Measurements from ENCODE around the gene ARHGAP24. TPM values are rescaled to one million over a fixed set of nuclear protein-coding genes. Genes with fewer than 3 reads are reported as not detected.
A peak's percentile ranks its signal among the peaks of the same experiment; 100 is the strongest.

ARHGAP24 gene
- 24.5 and 35.7 TPM in 2 replicates for total RNA-seq (2014; rRNA removed)
- 14.6 TPM for polyA plus RNA-seq (2012)

DNA sequence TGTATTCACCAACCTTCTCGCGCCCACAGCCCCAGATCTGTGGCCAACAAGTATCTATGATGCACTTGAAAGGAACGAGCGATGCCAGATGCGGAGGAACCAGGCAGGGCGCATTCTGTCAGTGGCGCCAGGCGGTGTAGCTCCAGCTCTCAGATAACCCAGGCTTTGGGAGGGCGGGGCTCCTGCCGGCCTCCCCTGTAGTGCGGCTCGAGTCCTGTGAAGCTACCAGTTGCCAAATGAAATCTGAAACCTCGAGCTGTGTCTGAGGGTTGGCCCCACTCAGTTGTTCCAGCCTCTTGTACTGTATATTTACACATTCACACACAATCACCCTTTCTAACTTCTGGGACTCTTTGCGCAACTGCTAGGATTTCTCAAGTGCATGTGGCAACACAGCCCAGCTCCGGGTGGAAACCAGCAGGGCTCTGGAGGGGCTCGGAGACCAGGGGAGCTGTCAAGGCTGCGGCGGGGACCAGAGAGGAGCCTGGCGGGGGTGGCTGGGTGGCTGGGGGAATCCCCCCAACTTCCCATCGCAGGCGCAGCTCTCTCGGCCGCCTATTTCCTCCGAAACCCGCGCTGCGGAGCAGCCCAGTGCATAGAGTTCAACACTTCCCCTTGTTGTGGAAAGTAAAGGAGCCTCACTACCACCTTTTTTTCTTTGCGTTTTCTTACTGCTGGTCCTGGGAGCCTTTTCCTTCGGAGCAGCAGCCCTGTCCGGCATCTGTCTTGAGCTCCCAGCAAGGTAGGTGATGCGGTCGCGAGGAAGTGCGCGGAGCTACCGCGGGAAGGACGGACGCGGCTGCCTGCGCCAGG lies at the start of gene ARHGAP24:
ARHGAP24 (plus strand) TSS at position 333 of the 813 bp plus-strand sequence.
- peak; percentile 99 for DNase-seq (ENCODE audit: low read depth)

DNA sequence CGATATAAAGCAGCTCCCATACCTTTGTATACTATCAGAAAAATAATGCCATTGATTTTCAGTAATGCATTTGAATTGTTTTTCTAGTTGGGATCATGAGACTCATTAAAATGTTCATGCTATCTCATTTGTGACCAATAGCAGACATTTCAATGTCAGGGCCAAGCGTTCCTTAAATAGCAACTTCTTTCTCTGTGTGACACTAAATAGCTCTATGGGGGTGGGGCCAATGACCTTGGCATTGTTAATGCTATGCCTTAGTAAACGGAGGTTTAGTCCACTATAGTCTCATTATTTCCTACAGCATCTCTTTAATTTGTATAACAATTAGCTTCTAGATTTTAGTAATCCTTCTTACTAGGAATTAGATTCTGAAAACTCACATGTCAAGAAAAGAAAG lies 48.6 kb upstream of the ARHGAP24 start:
- DNase-seq (ENCODE audit: low read depth), result no peak

DNA sequence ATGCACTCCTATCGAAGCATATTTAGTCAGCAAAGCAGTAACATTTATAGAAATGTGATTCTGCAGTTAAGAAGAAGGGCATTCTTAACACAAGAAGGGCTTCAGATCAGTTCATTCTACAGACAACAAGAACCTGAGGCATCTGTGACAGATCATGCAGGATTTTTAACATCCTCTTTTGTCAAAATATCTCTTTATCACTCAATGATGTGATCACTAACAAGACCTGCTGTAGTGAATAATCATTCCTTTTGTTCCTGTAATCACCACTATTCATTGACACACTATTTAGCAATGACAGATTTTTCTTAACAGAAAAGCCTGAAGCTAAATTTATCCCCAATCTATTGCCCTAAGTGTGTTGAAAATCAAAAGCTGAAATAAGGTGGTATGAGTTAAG lies 47.8 kb upstream of the ARHGAP24 start:
- no peak for DNase-seq (ENCODE audit: low read depth)

DNA sequence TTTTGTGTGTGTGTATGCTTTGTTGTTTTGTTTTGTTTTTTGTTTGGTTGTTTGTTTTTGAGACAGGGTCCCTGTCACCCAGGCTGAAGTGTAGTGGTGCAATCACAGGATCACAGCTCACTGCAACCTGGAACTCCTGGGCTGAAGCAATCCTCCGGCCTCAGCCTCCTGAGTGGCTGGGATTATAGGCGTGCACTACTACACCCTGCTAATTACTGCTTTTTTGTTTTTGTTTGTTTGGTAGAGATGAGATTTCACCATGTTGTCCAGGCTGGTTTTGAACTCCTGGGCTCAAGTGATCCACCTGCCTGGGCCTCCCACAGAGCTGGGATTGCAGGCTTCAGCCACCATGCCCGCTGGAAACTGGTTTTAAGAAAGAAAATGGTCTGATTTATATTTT lies 44.7 kb upstream of the ARHGAP24 start:
- no peak for DNase-seq (ENCODE audit: low read depth)

DNA sequence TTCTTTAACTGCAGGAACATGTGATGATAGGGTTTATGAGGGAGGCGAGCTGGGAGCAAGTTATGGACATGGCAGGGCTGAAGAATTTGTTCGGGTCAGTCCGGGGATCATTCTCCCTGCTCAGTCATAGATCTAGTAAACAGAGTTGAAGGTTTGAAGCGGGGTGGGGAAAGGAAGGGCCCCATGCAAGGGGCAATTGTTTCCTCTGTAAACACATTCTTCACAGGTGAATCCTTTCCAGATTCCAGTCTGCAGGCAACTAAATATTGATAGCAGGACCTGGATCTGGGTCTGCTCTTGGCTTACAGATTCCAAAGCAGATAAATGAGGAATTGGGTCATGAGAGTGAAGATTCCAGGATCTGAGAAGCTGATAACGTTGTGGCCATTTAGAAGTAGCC lies 44.3 kb upstream of the ARHGAP24 start:
- DNase-seq (ENCODE audit: low read depth), result no peak

DNA sequence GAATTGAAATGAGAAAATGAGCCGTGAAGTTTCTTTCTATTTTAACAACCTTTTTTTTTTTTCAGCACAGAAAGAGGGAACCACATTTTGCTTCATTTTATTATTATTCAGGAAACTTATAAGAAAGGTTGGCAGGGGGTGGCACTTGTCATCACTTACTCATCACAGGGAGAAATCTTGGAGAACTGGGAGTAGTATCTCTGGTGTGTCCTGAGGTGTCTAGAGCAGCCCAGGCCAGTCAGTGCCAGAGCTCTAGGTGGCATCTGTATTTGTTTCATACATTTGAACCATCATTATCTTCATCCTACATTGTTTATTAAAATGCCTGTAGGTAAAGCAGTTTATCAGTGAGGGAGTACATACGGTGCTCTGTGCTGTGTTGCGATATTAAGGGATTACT lies 43.8 kb upstream of the ARHGAP24 start:
- peak; percentile 12 for DNase-seq (ENCODE audit: low read depth)

DNA sequence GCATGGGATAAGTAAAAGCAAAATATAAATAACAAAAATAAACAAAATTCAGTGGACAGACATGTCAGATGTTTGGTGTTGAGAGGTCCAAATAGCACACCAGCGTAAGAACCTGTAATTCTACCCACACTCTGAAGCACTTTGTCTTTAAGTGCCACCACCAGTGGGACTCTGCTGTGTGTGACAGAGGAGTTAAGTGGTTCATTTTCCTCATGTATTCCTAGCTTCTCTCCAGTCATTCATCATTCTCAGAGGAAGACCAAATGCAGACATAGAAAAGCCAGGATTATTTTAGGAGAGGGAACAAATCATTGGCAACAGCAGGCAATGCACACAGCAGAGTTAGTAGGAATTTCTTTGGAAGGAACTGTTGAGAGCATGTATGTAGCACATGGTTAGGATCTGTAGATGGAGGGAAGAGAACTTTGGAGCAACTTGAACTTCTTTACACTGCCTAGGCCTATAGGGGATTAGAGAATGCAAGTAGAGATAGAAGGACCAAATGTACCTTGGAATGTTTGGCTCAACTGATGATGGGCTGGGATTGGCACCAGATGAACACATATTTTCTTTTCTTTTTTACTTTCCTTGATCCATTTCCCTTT lies 43.0 kb upstream of the ARHGAP24 start:
- no peak for DNase-seq (ENCODE audit: low read depth)

DNA sequence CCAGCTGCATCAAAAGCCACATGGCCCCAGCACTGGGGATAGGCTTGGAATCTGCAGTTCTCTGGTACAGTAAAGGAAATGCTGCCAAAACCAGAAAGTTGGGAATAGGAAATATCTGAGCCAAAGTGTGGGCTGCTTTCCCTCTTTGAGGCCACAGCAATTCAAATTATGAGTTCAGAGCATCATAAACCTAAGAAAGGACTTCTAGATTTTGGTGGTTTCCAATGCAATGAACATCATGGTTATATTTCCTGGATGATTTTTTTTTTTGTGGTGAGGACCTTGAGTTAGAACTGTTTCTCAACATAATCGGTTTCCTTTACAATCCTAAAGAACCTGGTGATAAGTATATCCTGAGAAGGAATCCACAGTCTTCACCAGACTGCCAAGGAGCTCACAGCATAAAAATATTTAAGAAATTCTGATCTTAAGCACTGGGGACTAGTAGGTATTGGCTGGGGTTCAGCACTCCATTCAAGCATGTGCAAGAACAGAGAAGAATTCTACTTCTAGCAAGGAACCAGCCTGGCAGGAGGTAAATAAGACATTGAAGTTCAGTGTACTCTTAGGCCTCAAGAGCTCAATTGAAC lies 29.8 kb upstream of the ARHGAP24 start:
- no peak for DNase-seq (ENCODE audit: low read depth)

DNA sequence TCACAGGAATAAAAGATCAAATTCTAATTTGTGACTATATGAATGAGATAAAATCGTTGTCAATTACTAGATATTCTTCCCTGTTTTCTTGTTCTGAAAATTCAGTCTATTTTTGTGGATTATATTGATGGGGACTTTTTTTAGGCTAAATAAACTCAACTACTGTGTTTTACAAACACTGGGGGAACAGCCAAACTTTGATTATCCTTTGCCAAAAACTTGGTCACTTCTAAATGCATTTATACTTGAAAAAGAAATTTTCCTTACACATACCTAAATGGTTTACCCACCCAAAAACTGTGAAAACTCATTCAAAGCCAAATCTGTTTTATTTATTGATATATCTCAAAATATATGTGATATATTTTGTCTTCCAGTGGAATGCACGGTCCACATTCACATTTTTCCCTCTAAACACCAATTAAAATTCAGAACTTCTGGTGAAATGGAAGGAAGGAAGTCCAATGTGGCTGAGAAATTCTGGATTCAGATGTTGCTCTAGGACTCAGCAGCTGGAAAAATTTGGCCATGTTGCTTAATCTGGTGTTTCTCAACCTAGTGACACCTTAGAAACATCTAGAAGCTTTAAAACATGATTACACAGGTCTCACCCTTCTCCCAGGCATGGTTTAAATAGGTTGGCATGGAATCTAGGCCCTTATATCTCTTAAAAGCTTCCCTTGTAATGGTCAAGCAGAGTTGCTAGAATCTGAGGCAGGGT lies 28.6 kb upstream of the ARHGAP24 start:
- DNase-seq (ENCODE audit: low read depth), result no peak

DNA sequence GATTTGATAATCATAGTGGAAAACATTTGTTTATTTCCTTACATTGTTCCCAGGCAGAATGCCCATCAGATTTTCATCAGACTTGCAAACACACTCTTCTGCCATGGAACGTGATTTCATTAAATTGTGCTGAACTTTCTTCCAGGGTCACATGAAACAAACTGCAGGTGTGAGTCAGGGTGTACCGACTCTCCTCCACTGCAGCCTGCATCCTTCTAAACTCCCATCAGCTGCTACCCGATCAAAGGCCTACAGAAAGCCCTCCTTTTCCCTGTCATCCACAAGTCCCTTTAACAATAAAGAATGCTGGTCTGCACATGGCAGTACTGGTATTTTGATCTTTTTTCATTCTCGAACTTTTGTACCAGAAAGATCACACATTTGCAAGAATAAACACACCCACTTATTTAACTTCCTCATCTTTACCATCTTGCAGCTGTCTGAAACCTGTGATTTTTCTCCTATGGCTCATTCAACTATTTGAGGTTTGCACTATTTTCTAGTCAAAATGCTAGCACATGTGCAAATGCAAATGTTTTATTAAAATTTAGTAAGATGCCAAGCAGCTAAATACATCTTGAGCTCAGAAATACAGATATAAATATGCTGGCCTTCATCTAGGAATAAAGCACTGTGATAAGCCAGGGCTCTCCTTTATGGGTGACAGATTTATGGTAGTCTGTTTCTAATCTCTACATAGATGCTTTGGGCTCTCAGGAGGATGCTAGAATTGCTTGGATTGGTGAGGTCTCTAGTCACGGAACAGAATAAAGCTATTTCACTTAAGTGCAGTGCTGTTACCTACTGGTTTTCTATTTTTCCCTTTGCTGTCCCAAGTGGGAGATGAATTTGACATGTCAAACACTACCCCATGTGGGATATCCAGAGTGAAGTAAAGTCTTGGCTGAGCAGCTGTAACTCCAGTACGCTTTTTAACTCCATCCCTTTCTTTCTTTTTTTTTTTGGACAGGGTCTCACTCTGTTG lies 25.8 kb upstream of the ARHGAP24 start:
- DNase-seq (ENCODE audit: low read depth), result no peak

DNA sequence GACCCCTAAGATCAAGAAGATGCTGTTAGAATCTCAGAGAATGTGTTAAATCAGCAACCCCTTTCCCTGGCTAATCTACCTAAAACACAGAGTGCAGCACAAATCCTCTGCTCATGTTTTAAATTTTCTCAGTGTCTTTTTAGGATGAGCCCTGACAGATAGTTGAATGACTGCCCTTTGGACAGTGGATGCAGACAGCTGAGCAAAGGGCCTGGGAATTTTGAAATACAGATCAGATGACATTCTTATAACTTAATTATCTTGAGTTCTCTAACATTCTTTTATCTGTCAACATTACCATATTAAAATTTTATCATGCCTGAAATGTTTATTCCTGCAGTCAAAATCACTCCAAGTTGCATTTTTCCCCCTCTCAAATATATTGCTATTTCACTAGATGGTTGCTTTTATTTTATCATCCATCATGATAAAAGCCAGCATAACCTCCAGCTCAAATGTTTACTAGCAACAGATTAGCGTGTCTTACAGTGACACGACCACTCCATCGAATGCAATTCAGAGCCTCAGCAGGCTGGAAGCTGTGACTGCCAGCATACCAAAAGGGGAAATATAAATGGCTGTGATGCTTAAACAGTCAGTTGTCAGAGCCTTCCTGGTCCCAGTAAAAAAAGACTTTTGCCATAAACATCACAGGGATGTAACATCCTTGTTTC lies 22.8 kb upstream of the ARHGAP24 start:
- peak; percentile 27 for DNase-seq (ENCODE audit: low read depth)

DNA sequence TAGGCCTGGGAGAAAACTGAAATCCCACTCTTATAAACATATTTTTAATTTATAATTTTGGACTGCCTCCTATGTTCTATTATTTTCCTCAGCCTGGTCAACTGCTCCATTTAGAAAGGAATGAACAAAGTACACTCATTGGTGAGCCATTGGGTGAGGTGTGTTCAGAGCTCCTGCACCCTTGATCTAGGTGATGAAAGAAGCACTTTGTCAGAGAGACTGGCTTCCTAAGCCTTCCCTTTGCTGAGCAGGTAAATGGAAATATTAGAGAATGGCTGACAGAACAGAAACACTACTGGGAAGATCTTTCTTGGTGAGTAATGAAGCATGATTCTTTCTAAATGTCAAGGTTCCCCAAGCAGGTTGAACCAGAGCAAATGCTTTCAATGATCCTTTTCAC lies 19.0 kb upstream of the ARHGAP24 start:
- no peak for DNase-seq (ENCODE audit: low read depth)

DNA sequence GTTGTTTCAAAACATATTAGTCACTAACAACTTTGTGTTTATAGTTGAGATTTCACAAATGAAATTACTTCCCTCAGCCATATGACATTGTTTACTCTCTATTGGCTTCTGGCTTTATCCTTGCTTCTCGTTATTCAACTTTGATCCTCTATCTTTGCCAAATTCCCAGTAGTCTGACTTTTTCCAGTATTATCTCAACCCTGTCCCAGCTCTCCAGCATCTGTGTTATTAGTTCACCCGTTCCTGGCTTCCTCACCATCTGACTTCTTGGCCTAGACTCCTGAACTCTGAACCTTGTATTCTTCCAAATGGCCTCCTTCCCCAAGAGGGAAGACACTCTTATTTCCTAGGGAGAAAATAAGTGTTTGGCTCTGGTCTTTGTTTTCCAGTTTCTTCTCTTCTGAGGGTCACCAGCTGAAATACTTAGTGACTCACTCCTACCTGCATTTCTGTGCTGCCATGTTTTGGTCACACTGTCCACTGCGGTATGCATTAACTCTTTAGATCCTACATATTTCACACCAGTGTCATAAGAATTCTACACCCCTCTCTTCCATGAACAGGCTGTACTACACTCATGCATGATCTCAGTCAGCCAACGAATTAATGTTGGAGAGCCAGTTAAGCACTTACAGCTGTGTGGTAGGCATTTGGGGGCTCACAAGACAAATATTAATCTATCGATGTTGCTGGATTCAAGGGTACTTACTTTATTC lies 17.0 kb upstream of the ARHGAP24 start:
- DNase-seq (ENCODE audit: low read depth), result no peak

DNA sequence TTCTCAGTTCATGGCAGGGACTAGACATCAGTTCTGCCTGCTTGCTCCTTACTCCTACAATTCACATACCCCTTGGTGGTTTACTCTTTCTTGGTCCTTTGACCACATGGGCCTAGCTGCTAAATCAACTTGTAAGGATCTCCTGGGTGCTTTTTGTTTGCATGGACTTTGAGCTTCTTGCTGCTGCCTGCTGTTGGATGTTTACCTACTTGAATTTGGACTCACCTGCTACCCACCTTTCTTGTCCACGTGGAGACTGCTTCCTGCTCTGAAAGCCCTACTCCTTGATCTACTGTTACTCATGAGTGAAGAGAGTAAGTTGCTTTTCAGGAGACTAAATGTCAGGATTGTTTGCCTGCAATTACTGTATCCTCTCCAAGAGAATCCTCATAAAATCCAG lies 15.2 kb upstream of the ARHGAP24 start:
- no peak for DNase-seq (ENCODE audit: low read depth)

DNA sequence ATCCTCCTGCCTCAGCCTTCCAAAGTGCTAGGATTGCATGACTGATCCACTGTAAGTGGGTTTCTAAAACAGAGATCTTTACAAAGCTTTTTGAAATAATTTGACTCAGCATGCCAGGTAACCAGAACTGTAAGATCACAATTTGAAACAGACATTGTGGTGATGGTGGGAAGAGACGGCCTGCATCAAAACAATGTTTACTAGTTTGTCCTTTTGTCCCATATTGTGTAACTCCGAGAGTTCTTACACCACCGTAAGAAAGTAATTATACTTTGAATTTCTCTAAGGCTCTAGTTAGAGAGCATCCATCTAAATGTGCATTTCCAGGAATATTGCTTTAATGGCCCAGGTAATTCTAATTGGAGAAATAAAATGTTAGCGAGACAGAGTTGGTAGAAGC lies 594 bp upstream of the ARHGAP24 start:
- DNase-seq (ENCODE audit: low read depth), result no peak

DNA sequence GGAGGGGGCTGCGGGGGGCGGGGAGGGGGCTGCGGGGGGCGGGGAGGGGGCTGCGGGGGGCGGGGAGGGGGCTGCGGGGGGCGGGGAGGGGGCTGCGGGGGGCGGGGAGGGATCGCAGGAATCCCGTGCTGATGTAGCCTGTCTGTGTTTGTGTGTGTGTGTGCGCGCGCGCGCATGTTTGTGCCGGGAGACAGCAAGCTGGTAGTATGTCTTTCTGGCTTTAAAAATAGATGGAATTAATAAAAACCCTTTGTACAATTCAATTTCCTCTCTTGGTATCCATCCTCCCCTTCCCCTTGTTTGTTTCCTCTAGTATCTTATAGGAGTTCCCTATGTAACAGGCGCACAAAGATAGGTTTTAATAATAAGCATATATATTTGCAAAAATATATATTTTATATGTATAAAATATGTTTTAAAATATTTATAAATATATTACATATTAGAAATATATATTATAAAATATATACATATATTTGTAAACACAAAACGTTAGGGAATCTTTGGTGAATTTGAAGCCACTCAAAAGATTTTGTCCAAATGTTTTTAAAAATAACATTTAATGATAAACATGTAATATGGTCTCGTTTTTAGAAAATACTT lies 782 bp downstream of the ARHGAP24 start:
- peak; percentile 61 for DNase-seq (ENCODE audit: low read depth)

DNA sequence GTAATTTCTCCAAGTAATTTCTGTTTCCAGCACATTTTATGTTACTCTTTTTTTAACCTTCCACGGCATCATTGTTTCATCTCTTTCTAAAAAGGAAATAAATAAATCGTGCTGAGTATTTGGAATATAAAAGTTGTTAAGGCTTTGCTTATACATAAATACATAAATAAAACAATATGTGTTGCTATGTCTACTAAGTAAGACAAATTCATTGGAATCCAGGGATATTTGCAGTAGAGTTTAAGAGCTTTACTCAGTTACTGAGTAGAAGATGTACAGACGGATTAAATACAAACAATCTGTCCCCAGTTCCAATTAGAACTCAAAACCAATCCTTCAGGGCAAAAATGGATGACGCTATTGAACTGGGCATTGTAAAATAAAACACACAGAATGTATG lies 1.4 kb downstream of the ARHGAP24 start:
- DNase-seq (ENCODE audit: low read depth), result peak; percentile 21

DNA sequence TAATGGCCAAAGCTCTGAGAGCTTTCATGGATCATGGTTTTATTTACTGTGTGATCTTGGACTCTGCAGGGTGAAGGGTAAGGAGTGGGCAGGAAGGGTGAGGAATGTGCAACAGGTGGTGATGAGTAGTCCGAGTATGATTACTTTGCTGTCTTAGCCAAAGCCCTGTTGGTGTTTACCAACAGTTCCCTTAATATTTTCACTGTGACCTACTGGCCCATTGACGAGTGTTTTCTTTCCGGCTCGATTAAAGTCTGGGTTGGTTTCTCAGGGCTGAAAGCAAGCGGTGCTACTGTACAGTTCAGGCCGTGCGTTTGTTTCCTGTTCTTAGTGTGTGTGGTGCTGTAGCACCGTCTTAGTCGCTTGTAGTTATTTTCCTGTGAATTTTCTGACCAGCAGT lies 2.6 kb downstream of the ARHGAP24 start:
- DNase-seq (ENCODE audit: low read depth), result peak; percentile 96

DNA sequence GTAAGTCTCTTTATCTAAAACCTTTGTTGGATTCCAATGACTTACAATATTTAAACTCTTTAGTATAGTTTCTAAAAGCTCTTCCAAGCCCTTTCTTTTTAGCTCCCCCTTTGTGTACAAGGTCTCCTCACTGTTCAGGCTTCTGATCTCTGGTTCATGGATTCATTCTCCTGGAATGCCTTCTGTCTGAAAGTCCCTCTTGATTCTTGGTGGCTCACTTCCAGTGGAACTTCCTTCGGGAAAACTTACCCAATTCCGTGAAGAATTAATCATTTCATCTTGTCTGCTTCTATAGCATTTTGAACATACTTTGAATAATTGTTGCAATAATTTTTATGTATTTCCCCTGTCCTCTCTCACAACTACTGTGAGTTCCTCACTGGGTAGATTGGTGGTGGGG lies 3.6 kb downstream of the ARHGAP24 start:
- peak; percentile 67 for DNase-seq (ENCODE audit: low read depth)
